D341Med (cell line): Measurements from ENCODE around the gene IL16.
"Not testable (repeated sequence)": the region's sequence is repeated elsewhere in the genome, so short reads cannot be mapped to it uniquely, and the experiment has no call there.

ENCODE experiments used
- DNase-seq: peaks from one replicate; pipeline ENCODE4 v3.0.0; 2012; ENCODE audit warnings: low spot score

The IL16 gene

DNA sequence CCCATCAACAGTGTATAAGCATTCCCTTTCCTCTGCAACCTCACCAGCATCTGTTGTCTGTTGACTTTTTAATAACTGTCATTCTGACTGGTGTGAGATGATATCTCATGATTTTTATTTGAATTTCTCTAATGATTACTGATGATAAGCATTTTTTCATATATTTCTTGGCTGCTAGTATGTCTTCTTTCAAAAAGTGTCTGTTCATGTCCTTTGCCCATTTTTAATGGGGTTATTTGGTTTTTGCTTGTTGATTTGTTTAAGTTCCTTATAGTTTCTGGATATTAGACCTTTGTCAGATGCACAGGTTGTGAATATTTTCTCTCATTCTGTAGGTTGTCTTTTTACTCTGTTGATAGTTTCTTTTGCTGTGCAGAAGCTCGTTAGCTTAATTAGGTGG is 11.3 kb downstream of the IL16 start:
- DNase-seq: not testable (repeated sequence)

DNA sequence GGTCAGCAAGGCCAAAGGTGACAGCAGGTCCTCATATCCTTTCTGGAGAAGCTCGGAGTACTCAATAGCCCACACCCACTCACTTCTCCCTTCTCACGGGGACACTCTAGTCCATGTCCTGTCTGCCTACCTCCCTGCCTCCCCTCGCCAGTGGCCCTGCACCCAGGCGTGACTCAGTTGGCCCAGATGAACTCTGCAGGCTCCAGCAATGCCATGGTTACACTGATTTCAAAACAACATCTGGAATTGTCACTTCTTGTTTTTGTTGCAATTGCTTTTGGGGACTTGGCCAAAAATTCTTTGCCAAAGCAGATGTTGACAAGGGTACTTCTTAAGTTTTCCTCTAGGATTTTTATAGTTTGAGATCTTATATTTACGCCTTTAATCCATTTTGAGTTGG is 13.0 kb downstream of the IL16 start:
- no peak for DNase-seq

DNA sequence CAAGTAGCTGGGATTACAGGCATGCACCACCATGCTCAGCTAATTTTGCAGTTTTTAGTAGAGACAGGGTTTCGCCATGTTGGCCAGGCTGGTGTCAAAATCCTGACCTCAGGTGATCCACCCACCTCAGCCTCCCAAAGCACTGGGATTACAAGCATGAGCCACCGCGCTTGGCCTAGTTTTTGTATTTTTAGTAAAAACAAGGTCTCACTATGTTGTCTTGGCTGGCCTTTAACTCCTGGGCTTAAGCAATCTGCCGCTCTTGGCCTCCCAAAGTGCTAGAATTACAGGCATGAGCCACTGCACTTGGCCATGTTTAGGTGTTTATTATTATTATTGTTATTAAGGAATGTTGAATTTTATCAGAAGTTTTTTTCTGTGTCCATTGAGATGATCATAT is 14.7 kb downstream of the IL16 start:
- no peak for DNase-seq

DNA sequence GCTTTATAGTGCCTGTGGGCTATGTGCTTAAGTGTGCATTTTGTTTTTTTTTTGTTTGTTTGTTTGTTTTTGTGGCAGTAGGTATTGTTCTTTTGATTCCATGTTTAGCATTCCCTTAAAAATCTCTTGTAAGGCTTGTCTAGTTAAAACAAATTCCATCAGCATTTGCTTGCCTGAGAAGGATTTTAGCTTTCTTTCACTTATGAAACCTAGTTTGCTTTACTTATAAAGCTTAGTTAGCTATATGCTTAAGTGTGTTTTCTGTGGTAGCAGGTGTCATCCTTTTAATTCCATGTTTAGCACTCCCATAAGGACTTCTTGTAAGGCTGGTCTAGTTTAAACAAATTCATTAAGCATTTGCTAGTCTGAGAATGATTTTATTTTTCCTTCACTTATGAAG is 17.3 kb downstream of the IL16 start:
- DNase-seq: no peak

DNA sequence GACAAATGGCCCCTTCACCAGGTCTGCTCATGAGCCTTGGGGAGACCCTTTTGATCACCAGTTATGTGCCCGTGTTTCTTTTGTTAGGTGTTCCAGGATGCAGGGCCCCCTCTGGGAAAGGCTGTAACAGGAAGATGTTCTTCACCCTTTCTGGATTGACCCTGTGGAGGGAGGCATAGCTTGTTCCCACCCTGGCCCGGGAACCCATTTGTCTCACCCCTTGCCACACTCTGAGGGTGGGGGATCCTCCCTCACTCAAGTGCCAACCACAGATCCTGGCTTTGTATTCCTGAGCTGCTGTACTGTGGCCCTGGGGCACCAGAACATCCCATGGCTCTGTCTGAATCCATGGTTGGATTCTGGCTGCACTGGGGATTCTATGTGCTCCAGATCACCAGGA is 18.9 kb downstream of the IL16 start:
- DNase-seq: no peak

DNA sequence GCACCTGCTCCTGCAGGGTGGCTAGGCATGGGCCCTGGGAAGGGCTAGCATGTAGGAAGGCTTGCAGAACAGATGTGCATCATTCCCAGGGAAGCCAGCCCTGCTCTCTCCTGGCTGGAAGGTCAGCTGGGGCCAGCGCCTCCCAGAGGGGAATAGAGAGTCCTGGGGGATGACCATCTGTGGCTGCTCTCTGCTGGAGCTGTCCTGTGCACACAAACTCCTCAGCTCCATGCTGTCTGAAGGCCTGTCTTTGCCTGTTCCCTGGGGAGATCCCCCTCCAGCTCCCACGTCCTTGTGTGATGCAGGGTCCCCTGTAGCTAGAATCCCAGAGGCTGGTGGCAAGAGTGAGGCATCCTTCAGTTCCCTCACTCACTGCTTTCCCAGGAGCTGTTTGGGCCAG is 19.3 kb downstream of the IL16 start:
- DNase-seq: no peak

DNA sequence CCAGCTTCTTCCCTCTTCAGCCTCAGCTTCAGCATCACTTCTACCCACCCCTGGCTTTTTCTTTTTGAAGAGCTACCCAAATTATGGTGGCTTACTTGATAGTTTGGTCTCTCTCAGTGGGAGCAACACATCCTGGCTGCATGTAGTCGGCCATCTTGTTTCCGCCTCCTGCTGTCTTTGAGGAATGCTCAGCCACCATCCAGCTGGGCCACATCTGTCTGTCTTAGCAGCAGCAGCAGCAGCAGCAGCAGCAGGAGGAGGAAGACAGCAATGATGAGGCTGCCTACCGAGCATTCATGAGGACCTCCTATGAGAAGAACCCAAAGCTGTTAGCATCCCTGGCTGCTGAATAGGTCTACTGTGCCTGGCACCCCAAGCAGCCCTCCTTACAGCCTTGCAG is 19.7 kb downstream of the IL16 start:
- no peak for DNase-seq

DNA sequence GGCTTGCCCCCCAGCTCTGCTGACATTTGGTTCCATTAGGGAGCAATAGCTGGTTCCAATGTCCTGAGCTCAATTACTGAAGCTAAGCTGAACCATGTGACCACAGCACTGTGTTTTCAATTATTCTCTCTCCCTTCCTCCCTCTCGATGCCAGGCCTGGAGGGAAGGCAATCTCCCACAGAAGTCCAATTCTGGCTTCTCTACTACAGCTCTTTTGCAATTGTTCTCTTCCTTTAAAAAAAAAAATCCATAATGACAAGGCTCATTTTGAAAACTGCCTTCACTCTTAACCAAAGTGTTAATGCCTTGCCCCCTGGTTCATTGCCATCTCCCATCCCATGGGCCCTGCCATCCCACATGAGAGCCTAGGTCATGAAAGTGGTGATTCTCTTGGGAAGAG is 24.8 kb downstream of the IL16 start:
- no peak for DNase-seq

DNA sequence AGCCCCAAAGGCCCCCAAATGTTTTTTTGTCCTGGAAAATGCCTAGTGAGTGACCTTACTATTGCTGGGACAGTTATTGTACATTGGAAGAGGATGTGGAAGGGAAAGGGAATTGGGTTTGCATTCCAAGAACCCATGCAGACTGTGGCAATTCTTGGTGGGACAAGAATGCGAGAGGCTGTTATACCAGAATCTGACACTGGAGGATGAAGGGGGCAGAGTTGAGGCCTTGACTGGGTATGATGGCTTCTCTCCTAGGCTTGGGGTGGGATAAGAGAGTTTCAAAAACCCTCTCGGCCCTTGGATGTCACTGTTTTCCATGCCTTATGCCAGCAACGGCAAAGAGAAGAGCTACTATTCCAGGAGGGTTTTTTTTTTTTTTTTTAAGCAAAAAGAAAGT is 25.3 kb downstream of the IL16 start:
- no peak for DNase-seq

DNA sequence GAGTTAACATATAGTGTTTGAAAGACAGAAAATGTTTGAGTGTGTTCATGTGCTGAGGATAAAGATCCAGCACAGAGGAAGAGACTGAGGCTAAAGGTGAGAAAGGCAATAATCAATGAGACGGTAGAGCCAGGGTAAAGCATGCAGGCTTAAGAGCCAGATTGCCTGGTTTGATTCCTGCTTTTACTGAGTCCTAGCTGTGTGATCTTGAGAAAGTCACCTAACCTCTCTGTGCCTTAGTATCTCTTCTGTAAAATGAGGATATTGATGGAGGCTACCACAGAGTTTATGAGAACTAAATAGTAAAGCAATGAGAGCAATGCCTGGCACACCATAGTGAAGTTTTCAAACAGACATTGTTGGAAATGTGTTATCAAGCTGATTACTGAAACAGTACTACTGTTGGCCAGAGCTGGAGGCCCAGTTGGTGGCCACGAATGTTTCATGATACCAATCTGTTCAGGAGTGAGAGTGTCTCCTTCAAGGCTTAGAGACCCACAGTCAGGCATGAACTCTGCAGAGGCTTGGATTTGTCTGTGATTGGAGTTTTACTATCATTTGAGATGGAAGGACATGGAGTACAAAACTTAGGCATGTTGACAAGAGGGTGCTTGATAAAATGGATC is 26.8 kb downstream of the IL16 start:
- DNase-seq: no peak

DNA sequence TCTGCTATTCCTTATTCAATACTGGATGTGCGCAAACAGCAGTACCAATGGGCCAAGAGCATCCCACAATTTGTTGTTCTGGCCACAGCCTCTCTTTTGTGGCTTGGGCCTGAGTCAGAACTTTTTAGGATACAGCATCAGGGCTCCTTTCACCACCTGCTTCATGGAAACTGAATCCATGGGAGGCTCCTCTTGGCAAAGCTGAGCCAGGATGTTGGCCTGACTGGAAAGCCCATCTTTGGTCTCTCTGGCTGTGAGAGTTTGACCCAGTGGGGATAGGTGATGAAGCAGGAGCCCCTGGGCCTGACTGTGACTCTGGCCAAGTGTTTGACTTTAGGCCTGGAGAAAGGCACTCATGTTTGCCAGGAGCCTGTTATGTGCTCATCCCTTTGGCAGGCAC is 27.6 kb downstream of the IL16 start:
- DNase-seq: no peak

DNA sequence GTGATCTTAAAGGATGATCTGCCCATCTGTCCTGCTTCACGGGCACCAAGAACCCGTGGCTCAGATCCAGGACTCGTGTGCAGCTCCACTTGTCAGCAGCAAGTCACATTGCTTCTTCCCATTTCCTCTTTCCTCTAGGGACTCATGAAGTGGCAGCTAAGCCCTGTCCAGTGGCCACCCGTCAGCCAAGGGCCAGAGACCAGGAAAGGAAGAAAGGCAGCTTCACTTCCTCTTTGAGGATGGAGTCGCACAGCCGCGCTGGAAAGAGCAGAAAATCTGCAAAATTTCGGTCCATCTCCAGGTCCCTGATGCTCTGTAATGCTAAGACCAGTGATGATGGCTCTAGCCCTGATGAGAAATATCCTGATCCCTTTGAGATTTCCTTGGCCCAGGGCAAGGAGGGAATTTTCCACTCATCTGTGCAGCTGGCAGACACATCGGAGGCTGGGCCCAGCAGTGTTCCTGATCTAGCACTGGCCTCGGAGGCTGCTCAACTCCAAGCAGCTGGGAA is 28.5 kb downstream of the IL16 start:
- DNase-seq: no peak

DNA sequence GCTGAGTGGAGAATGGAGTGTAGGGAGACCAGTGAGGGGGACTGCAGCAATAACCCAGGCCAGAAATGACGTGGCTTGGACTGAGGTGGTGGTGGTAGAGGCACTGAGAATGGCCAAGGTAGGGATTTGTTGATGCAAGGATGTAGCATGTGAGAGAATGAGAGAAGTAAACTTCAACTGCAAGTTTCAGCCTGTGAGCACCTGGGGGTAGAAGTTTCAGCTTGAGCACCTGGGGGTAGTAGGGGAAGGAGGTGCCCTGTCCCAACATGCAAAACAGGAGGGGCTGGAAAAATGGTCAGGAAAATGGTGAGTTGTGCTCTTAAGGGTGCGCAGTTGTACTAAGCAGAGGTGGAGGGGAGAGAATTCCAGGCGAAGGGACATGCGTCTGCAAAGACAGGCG is 31.0 kb downstream of the IL16 start:
- no peak for DNase-seq

DNA sequence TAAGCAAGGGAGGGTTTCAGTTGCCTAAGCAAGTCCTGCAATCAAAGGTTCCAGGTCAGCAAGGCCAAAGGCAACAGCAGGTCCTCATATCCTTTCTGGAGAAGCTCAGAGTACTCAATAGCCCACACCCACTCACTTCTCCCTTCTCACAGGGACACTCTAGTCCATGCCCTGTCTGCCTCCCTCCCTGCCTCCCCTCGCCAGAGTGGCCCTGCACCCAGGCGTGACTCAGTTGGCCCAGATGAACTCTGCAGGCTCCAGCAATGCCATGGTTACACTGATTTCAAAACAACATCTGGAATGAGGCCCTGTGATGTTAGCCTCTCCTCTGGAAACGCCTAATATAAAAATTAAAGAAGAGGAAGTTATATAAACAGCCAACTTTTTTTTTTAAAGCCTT is 32.9 kb downstream of the IL16 start:
- DNase-seq: no peak

DNA sequence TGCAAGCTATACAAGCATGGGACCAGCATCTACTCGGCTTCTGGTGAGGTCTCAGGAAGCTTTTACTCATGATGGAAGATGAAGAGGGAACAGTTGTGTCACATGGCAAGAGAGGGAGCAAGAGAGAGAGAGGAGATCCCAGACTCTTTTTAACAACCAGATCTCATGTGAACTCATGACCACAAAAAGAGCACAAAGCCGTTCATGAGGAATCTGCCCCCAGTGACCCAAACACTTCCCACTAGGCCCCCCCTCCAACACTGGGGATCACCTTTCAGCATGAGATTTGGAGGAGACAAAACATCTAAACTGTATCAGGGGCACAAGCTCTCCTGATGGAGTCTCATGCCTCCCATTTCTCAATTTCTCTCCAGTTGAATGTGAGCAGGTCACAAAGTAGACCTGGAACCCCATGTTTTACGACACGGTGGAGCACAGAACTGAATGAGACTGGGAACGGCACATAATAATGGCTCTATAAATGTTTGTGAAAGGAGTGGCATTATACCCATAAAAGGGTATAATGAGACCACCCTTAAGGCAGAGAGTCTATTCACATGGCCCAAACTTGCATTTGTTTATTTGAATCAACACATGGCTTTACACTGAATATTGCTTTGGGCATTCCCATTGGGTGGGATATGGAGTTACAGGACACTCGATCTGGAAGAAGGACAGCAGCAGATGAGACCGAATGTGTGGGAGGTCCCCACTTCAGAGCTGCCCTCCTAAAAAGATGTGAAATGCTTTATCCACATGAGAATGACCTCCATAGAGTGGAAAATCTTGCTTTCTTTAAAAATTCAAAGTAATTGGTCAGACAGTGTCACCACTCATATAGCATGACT is 38.8 kb downstream of the IL16 start:
- DNase-seq: no peak

DNA sequence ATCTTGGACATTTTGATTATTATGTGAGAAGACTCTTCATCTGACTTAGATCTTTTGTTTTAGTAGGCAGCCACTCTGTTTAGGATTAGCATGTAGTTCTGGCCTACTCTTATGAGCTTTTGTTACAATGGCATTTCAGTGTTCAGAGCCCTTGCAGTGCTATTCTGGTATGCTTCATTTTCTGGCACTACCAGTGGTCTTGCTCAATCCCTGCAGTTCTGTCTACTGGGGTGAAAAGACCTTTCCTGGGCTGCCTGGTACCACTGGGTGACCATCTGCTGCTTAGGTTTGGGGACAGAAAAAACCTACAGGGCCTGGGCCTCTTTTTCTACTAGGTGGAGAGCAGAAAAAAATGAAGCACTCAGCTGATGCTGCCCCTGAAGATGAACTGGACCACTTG is 42.5 kb downstream of the IL16 start:
- no peak for DNase-seq

DNA sequence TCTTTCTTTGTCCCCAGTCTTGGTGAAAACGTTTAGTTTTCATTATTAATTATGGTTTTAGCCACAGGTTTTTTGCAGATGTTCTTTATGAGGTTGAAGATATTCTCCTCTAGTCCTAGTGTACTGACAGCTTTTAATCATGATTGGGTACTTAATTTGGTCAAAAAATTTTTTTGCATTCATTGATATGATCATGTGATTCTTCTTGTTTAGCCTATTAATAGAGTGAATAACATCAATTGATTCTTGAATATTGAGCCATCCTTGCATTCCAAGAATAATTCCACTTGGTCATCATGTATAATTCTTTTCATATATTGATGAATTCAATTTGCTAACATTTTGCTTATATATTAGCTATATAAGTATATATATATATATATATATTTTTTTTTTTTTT is 46.1 kb downstream of the IL16 start:
- DNase-seq: no peak

DNA sequence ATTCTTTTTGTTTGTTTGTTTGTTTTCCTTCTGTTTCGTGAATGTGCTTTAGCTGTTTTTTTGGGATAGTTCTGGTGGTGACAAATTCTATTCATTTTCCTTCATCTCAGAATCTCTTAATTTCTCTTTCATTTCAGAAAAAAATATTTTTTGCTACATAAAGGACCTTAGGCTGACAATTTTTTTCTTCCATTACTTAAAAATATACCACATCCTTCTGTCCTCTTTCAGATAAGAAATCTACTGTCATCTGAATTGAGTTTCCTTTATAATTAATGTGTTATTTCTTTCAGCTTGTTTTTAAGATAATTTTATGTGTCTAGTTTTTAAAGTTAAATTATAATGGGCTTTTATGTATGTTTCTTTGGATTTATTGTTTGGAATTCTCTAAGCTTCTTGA is 47.6 kb downstream of the IL16 start:
- no peak for DNase-seq

DNA sequence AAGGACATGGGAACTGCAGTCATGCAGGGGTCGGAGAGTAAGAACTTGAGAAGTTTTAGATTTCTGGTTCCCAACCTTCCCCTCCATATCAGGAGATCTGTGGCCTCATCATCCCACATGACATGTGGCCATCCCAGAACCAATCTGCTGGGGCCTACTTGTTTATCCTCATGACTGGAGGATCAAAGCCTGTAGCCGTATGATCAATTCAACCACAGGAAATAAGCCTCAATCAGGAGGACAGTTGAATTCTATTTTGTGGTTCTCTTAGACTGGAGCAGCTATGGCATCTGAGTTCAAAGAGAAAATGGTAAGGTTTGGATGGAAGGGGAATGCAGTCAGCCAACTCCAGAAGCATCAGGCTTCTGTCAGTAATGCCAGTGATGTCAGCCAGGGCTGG is 57.2 kb downstream of the IL16 start:
- no peak for DNase-seq

DNA sequence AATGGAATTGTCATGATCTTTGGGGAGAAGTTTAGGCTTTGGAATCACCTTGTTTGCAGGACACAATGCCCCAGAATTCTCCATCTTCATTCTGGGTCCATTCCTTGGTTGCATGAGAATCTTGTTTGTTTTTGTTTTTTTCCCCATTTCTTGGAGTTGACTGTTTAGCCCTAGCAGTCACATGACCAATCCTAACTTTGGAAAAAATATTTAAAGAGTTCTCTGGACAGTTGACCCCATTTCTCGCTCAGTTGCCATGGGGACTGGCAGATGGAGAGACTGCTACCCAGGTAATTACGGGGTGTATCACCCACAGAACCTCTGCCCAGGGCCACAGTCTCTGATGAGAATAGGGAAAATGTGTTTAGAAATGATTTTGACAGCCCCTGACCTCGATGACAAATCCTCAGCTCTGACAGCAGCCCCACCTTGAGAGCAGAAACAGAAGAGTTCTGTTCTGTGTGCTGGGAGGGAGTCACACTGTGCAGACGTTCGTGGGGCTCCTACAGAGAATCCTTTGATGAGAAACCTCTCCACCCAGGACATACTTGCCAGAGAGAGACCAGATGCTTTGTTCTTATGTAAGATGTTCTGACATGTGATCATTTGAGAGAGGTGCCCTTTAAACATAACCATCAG is 57.7 kb downstream of the IL16 start:
- DNase-seq: no peak

DNA sequence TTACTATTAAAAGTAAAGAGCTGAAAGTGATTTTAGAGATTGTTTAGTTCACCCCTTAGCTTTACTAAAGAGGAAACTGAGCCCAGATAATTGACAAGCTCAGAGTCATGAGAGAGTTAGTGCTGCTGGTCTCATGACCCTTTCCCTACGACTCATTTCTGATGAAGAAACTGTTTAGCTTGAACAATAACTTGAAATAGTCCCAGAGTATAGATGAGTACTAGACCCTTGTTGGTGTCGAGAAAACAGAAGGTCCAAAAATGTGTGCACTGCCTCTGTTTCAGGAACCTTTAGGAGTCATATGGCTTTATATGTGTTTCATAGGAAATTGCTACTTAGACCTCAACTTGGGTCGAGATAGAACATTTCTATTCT is 58.2 kb downstream of the IL16 start:
- DNase-seq: no peak

DNA sequence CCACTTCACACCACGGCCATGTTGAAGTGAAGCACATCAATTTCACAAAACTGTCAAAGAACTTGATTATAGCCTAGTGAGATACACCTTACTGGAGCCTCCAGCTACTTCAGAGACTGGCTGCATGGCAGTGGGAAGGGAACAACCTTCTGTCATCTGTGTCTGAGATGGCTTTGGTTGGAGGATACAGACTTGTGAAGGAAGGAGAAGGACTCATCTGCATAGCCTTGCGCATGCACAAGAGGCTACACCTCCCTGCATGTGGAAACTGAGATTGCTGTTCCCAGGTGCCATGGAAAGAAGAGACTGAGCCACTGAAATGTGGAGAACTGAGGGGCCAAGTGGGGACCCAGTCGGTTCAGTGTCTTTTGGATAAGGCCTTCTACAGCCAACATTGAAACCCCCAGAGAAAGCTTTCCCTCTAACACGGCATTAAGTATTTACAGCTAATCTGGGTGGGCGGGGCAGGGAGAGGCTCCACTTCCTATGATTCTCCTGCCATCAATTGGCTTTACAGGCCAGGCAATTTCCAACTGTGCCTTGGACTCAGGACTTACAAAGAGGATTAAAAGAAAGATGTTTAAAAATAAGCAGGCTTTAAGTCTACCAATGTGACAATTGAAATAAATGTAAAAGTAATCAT is 58.8 kb downstream of the IL16 start:
- DNase-seq: no peak

DNA sequence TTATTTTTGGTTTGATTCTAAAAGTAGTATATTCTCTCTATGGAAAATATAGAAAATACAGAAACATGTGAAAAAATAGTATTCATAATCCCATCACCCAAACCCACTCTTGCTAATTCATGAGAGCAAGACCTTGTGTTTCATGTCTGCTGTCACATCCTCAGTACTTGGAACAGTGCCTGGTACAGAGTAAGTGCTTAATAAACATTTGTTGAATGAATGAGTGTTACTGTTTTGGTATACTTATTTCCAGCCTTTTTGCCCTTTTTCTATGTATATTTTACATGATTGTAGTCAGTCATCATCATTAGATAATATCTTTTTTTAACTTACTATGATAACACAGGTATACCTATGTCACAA is 59.3 kb downstream of the IL16 start:
- no peak for DNase-seq
